Neural cell (in vitro differentiated cells): ENCODE data around the gene RCN1. TPM values are rescaled to one million over a fixed set of nuclear protein-coding genes. Genes with fewer than 3 reads are reported as not detected.

Experiments used
- H2AFZ ChIP-seq: fragments of 200-600, 300-800 bp; sonication (generic), shearing (Covaris generic); 2 replicates; pipeline ENCODE4 v1.6.0; 2014; ENCODE audit warnings: low read depth, mild to moderate bottlenecking, antibody characterized with exemption, low read length, moderate library complexity
- H3F3A ChIP-seq: fragments of 200-600 bp; shearing (Covaris generic); 2 replicates; pipeline ENCODE4 v1.6.1; 2016; ENCODE audit warnings: mild to moderate bottlenecking, moderate library complexity, mixed read lengths, antibody characterized with exemption, low read length; ENCODE audit not compliant: insufficient read depth, poor library complexity, severe bottlenecking
- H3K27ac ChIP-seq: fragments of 200-600, 300-800 bp; sonication (generic), shearing (Covaris generic); 2 replicates; pipeline ENCODE4 v1.5.1; 2014; ENCODE audit warnings: mild to moderate bottlenecking, low read length, moderate library complexity
- H3K27me3 ChIP-seq: fragments of 300-800, 200-600 bp; sonication (generic), shearing (Covaris generic); 2 replicates; pipeline ENCODE4 v1.6.0; 2014; ENCODE audit warnings: mild to moderate bottlenecking, low read depth, low read length, moderate library complexity; ENCODE audit not compliant: insufficient read depth
- H3K36me3 ChIP-seq: fragments of 300-800, 200-600 bp; sonication (generic), shearing (Covaris generic); 2 replicates; pipeline ENCODE4 v1.5.1; 2014; ENCODE audit warnings: mild to moderate bottlenecking, antibody characterized with exemption, low read length, moderate library complexity; ENCODE audit not compliant: insufficient read depth
- H3K4me2 ChIP-seq: fragments of 300-800, 200-600 bp; sonication (generic), shearing (Covaris generic); 2 replicates; pipeline ENCODE4 v1.6.0; 2014; ENCODE audit warnings: mild to moderate bottlenecking, low read length
- H3K4me3 ChIP-seq: fragments of 300-800, 200-600 bp; sonication (generic), shearing (Covaris generic); 2 replicates; pipeline ENCODE4 v1.5.1; 2014; ENCODE audit warnings: mild to moderate bottlenecking, low read length, moderate library complexity
- H3K79me2 ChIP-seq: fragments of 200-600 bp; shearing (Covaris generic); replicated peaks from 2 replicates; pipeline ENCODE4 v1.6.0; 2014; ENCODE audit warnings: mild to moderate bottlenecking, low read length, moderate library complexity; ENCODE audit not compliant: insufficient read depth
- H3K9ac ChIP-seq: fragments of 300-800, 200-600 bp; sonication (generic), shearing (Covaris generic); 2 replicates; pipeline ENCODE4 v1.6.1; 2016; ENCODE audit warnings: mild to moderate bottlenecking, low read length, mixed read lengths
- H3K9me2 ChIP-seq: fragments of 200-600 bp; shearing (Covaris generic); 2 replicates; pipeline ENCODE4 v1.6.1; 2016; ENCODE audit warnings: mild to moderate bottlenecking, low read length, mixed read lengths; ENCODE audit not compliant: insufficient read depth
- H3K9me3 ChIP-seq: fragments of 200-600, 300-800 bp; sonication (generic), shearing (Covaris generic); 2 replicates; pipeline ENCODE4 v1.6.1; 2016; ENCODE audit warnings: mild to moderate bottlenecking, mixed run types, low read length, moderate library complexity, mixed read lengths
- H4K20me1 ChIP-seq: fragments of 200-600 bp; shearing (Covaris generic); 2 replicates; pipeline ENCODE4 v1.6.1; 2016; ENCODE audit warnings: mild to moderate bottlenecking, mixed run types; ENCODE audit not compliant: insufficient read depth
- EP300 ChIP-seq: fragments of 450-650 bp; conservative IDR thresholded peaks from 2 replicates; pipeline ENCODE4 v1.6.1; 2014; ENCODE audit warnings: antibody characterized with exemption, mild to moderate bottlenecking, moderate library complexity; ENCODE audit not compliant: poor library complexity, severe bottlenecking
- EZH2 ChIP-seq: fragments of 200-600, 300-800 bp; shearing (Covaris generic), sonication (generic); IDR thresholded peaks from 2 replicates; pipeline ENCODE4 v1.6.1; 2014; ENCODE audit warnings: antibody characterized with exemption, low read length, borderline replicate concordance, mild to moderate bottlenecking; ENCODE audit not compliant: insufficient read depth, poor library complexity, severe bottlenecking
- MXI1 ChIP-seq: fragments of 450-650 bp; conservative IDR thresholded peaks from 2 replicates; pipeline ENCODE4 v1.6.1; 2014; ENCODE audit warnings: antibody characterized with exemption, mild to moderate bottlenecking; ENCODE audit not compliant: poor library complexity, severe bottlenecking
- POLR2AphosphoS5 ChIP-seq: IDR thresholded peaks from 2 replicates; pipeline ENCODE4 v1.6.1; 2012
- RAD21 ChIP-seq: fragments of 450-650 bp; conservative IDR thresholded peaks from 2 replicates; pipeline ENCODE4 v1.6.1; 2014; ENCODE audit warnings: antibody characterized with exemption, mild to moderate bottlenecking, moderate library complexity
- SMC3 ChIP-seq: fragments of 450-650 bp; conservative IDR thresholded peaks from 2 replicates; pipeline ENCODE4 v1.6.1; 2014; ENCODE audit warnings: antibody characterized with exemption, mild to moderate bottlenecking, moderate library complexity; ENCODE audit not compliant: poor library complexity
- TAF1 ChIP-seq: IDR thresholded peaks from 2 replicates; pipeline ENCODE4 v1.6.1; 2012; ENCODE audit warnings: low read depth
- polyA plus RNA-seq: library from polyadenylated mRNA; depleted of rRNA; stranded (reverse); fragments of >200 nt; gene quantifications from 2 replicates; pipeline ENCODE4 v1.2.3, GENCODE V29; 2014
- TF ChIP-seq, protein P1 (sequence below): IDR thresholded peaks from 2 replicates; pipeline ENCODE4 v1.6.1; 2012; ENCODE audit warnings: borderline replicate concordance
- TF ChIP-seq, protein P2 (sequence below): fragments of 450-650 bp; IDR thresholded peaks from 2 replicates; pipeline ENCODE4 v1.5.1; 2014; ENCODE audit warnings: antibody characterized with exemption, mild to moderate bottlenecking, moderate library complexity; ENCODE audit not compliant: poor library complexity, severe bottlenecking

The RCN1 gene
- polyA plus RNA-seq, 1 donor from 2014 or later, result 66.7 TPM

DNA sequence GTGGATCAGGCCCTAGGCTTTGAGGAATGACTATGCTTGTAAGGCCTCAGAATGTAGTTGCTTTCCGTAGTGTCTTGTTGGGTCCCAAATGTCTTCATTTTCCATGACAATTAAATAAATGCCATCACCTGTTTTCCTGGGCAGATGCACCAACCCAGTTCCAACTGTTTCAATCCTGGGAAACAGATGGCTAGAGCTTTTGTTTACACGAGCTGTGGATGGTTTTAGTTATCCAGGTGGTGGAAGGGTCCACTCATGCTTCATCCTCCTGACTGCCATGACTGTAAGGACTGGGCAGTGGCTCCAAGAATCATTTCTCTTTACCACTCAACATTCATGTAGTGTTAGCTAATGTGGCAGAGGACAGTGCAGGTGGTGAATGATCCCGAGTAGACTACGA is 8.6 kb downstream of the RCN1 start:
- H3K9ac ChIP-seq, result no peak overlapping the region
- H2AFZ ChIP-seq, result no peak overlapping the region
- H3K27me3 ChIP-seq, result no peaks in the 10 kb centered on the region
- TF ChIP-seq, protein P1, sequence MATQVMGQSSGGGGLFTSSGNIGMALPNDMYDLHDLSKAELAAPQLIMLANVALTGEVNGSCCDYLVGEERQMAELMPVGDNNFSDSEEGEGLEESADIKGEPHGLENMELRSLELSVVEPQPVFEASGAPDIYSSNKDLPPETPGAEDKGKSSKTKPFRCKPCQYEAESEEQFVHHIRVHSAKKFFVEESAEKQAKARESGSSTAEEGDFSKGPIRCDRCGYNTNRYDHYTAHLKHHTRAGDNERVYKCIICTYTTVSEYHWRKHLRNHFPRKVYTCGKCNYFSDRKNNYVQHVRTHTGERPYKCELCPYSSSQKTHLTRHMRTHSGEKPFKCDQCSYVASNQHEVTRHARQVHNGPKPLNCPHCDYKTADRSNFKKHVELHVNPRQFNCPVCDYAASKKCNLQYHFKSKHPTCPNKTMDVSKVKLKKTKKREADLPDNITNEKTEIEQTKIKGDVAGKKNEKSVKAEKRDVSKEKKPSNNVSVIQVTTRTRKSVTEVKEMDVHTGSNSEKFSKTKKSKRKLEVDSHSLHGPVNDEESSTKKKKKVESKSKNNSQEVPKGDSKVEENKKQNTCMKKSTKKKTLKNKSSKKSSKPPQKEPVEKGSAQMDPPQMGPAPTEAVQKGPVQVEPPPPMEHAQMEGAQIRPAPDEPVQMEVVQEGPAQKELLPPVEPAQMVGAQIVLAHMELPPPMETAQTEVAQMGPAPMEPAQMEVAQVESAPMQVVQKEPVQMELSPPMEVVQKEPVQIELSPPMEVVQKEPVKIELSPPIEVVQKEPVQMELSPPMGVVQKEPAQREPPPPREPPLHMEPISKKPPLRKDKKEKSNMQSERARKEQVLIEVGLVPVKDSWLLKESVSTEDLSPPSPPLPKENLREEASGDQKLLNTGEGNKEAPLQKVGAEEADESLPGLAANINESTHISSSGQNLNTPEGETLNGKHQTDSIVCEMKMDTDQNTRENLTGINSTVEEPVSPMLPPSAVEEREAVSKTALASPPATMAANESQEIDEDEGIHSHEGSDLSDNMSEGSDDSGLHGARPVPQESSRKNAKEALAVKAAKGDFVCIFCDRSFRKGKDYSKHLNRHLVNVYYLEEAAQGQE, result no peak
- no peaks in the 10 kb centered on the region for H4K20me1 ChIP-seq
- peaks cover 4% of the 10 kb centered on the region for H3K36me3 ChIP-seq
- no peak overlapping the region for H3K27ac ChIP-seq
- peaks cover 15% of the 10 kb centered on the region for H3K79me2 ChIP-seq
- no peaks in the 10 kb centered on the region for H3F3A ChIP-seq
- H3K9me3 ChIP-seq, result no peaks in the 10 kb centered on the region
- no peaks in the 10 kb centered on the region for H3K9me2 ChIP-seq
- no peak overlapping the region for H3K4me3 ChIP-seq
- no peak overlapping the region for H3K4me2 ChIP-seq

DNA sequence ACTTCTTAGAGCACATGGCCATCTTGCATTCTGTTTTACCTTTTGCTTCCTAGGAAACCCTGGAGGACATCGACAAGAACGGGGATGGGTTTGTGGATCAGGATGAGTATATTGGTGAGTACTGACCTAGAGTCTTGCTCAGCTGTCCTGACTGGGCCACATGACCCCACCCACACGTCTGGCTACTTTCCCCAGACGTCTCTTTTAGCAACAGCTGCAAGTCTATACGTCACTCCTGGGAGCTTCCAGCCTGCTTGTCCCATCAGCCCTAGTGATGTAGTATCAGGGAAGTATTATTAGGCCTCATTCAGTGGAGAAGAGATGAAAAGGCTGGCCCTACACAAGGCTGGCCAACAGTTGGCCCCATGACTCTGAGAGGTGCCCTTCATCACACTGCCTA is 9.6 kb downstream of the RCN1 start:
- TF ChIP-seq SMC3, result no peak
- TF ChIP-seq RAD21, result no peak
- no peak for TF ChIP-seq TAF1
- TF ChIP-seq EZH2, result no peak
- TF ChIP-seq POLR2AphosphoS5, result no peak
- TF ChIP-seq, protein P2, sequence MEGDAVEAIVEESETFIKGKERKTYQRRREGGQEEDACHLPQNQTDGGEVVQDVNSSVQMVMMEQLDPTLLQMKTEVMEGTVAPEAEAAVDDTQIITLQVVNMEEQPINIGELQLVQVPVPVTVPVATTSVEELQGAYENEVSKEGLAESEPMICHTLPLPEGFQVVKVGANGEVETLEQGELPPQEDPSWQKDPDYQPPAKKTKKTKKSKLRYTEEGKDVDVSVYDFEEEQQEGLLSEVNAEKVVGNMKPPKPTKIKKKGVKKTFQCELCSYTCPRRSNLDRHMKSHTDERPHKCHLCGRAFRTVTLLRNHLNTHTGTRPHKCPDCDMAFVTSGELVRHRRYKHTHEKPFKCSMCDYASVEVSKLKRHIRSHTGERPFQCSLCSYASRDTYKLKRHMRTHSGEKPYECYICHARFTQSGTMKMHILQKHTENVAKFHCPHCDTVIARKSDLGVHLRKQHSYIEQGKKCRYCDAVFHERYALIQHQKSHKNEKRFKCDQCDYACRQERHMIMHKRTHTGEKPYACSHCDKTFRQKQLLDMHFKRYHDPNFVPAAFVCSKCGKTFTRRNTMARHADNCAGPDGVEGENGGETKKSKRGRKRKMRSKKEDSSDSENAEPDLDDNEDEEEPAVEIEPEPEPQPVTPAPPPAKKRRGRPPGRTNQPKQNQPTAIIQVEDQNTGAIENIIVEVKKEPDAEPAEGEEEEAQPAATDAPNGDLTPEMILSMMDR, result no peak
- TF ChIP-seq, protein P1, result no peak
- no peak for TF ChIP-seq MXI1
- no peak for TF ChIP-seq EP300
- H4K20me1 ChIP-seq, result no peaks in the 10 kb centered on the region
- peaks cover 4% of the 10 kb centered on the region for H3K36me3 ChIP-seq

More for the DNA sequence above, 9.6 kb downstream of the RCN1 start:
- Histone ChIP-seq H3K9me3 (no peaks in the 10 kb centered on the region), H3K27ac (no peak overlapping the region), H3K4me3 (no peak overlapping the region), H3K27me3 (no peaks in the 10 kb centered on the region), H2AFZ (no peak overlapping the region), H3F3A (no peaks in the 10 kb centered on the region), H3K4me2 (no peak overlapping the region), H3K79me2 (peaks cover 8% of the 10 kb centered on the region), H3K9ac (no peak overlapping the region), H3K9me2 (no peaks in the 10 kb centered on the region)
